ENCODE results near the gene ZC2HC1B.
"Not testable (repeated sequence)": the region's sequence is repeated elsewhere in the genome, so short reads cannot be mapped to it uniquely, and the experiment has no call there.

The ZC2HC1B gene, protein sequence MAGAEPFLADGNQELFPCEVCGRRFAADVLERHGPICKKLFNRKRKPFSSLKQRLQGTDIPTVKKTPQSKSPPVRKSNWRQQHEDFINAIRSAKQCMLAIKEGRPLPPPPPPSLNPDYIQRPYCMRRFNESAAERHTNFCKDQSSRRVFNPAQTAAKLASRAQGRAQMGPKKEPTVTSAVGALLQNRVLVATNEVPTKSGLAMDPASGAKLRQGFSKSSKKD

DNA sequence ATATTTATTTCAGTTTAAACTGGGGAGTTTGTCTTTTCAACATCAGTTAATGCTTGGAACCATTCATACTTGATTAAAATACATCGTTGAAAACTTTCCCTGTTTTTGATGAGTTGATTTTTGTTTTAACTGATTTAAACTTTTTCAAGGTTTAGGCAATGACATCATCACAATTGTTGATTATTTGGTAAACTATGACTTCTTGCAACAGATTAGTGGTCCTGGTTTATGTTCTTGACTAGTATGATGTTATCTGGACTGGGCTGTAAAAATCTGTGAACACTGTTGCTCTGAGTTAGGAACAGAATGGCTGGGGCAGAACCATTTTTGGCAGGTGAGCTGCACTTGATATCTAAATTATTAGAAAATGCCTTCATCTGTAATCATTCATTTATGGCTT, at the start of gene ZC2HC1B:
ZC2HC1B (plus strand) TSS at position 241 of the 400 bp plus-strand sequence; CDS start at position 307, 66 bp downstream.
- DNase-seq (ENCODE audit: low spot score), result no peak

DNA sequence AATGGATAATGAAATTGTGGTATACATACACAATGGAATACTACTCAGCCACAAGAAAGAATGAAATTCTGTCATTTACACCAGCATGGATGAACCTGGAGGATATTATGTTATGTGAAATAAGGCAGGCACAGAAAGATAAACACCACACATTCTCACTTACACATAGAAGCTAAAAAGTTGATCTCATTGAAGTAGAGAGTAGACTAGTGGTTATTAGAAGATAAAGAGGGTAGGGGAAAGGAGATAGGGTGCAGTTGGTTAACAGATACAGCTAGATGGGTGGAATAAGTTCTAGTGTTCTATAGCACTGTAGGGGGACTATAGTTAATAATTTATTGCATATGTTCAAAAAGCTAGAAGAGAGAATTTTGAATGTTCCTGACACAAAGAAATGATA, 46.7 kb upstream of the ZC2HC1B start:
- DNase-seq (ENCODE audit: low spot score), result no peak

DNA sequence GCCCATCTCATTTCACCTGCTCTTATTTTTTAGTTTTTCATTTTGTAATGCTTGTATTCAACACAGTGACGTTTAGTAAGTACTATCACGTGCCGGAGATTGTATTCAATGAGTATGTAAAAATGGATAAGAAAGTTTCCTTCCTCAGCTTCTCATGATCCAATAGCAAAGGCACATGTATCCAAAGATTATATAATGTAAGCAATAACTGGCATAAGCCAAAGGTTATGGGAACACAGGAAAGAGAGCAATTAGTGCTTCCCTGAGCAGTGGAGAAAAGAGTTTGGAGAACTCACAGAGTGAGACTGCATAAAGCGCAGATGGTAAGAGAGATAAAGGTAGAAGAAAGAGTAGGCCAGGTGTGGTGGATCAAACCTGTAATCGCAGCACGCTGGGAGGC, 42.9 kb upstream of the ZC2HC1B start:
- DNase-seq (ENCODE audit: low spot score), result no peak

DNA sequence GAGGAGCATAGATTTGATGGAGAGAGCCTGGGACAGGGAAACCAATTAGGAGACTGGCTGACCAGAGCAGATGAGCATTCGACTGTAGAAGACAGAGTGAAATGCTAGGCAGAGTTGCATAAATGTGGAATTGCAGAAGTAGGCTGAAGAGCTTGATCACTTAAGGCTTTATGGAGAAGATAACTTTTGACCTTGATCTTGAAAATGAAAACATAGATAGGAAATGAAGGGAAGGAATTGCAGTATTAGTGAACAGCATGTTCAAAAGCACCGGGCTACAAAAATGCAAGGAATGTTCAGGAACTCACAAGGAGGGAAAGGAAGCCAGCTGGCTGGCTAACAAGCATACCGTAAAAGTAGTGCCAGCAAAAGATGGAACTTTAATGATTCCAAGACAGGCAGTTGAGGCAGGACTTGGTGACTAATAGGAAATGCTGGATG, 41.7 kb upstream of the ZC2HC1B start:
- no peak for DNase-seq (ENCODE audit: low spot score)

DNA sequence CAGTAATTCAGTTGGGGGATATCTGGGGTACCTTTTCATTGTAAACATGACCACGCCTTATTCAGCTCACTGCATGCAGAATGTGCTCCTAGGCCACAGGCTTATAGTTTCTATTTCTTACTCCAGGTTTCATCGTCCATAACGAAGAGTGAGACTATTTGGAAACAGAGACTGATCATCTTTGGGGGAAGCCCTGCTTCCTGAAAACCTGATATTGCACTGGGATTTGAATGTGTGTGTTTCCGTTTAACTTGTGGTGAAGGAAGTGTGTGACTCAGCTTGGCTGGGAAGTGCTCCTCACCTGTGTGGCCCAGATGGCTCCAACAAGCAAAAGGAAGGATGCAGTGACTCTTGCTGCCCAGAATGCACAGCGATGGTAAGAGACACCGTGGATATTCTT, 40.7 kb upstream of the ZC2HC1B start:
- DNase-seq (ENCODE audit: low spot score), result no peak

DNA sequence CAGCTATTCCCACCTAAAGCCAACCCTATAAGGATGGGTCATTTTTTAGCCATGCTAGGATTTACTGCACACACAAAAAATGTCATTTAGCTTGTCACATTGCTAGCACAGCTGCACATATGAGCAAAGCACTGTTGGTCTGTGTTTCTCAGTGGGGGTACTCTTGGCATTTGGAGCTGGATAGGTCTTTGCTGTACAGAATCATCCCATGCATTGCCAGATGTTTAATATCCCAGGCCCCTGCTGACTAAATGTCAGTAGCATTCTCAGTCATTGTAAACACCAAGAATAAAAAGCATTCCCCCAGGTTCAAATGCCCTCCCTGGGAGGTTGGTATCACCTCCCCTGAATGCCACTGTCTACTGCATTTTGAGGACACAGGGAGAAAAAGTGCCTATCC, 35.7 kb upstream of the ZC2HC1B start:
- DNase-seq (ENCODE audit: low spot score), result no peak

DNA sequence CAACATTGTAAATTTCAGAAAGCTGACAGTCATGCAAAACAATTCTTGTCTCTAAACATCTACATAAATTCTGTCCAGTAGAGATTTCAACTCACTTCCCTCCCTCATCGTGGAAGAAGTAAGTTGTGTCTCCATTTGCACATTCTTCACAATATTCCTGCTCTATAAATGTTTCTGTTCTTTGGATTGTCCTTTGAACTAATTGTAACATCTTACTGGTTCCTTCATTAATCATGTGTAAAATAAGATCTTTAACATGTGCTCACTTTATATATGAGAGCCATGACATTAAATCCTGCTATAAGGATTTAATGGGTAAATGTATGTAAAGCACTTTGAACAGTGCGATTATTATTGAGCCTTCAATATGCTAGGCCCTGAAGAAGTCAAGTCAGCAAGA, 28.1 kb upstream of the ZC2HC1B start:
- DNase-seq (ENCODE audit: low spot score), result no peak

DNA sequence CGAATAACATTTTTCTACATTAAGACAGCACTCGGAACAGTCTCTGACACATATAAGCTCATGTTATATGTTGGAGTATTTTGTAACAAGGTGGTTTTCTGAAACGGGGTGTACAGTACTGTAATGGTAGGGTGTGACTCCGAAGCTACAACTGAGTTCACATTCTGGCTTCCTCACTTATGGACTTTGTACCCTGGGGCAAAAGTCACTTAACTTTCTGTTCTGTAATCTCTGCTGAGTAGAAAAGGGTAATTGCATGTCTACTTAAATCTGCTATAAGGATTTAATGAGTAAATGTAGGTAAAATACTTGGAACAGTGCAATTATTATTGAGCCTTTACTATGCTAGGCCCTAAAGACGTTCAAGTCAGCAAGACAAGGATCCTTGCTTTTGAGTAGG, 25.9 kb upstream of the ZC2HC1B start:
- no peak for DNase-seq (ENCODE audit: low spot score)

DNA sequence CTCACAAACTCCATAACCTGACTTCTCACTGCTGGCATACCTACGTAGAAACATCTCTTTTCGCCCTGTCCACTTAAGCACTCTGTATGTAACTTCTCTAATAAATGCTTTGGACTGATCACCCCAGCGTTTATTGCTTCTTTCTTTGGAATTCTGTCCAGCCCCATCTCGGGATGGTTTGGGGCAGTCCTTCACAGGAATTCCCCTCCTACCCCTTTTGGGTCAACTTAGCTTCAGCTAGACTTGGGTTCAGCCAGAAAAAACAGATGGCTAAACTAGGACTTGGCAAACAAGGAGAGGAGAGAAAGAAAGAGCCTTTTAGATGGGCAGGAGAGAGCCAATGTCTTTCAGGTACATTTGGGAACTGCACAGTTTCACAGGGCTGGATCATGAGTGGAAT, 25.1 kb upstream of the ZC2HC1B start:
- DNase-seq (ENCODE audit: low spot score), result no peak

DNA sequence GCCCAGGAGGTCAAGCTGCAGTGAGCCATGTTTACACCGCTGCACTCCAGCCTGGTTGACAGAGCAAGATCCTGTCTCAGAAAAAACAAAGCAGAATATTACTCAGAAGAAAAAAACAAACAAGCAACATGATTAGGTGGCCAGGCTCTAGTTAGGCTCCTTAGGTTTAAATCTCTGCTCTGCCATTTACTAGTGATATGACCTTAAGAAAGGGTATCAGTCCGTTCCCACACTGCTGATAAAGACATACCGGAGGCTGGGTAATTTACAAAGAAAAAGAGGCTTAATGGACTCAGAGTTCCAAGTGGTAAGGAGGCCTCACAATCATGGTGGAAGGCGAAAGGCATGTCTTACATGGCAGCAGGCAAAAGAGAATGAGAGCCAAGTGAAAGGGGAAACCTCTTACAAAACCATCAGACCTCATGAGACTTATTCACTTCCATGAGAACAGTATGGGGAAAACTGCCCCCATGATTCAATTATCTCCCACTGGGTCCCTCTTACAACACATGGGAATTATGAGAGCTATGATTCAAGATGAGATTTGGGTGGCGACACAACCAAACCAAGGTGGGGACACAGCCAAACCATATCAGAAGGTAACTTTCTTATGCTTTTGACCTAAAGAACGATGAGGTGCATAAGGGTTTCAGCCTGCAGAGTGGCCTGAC, 23.5 kb upstream of the ZC2HC1B start:
- DNase-seq (ENCODE audit: low spot score), result no peak

DNA sequence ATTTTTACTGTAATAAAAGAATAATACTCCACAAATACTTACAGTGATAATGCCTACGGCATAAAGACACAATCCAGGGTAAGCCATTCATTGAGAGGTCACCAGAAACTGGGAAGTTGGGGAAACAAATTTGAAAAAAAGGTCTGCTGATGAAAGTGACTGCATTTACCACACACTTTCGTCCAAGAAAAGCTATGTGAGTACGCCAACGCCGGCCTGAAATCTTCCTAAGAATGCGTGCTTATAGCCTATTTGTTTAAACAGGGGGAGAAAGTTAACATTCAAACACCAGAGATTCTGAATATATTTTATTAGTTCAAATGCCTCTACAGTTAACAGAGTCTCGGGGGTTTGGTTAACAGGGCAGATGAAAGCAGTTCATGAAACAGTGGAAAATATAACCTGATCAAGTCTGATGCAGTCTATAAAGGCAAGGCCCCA, 21.8 kb upstream of the ZC2HC1B start:
- no peak for DNase-seq (ENCODE audit: low spot score)

DNA sequence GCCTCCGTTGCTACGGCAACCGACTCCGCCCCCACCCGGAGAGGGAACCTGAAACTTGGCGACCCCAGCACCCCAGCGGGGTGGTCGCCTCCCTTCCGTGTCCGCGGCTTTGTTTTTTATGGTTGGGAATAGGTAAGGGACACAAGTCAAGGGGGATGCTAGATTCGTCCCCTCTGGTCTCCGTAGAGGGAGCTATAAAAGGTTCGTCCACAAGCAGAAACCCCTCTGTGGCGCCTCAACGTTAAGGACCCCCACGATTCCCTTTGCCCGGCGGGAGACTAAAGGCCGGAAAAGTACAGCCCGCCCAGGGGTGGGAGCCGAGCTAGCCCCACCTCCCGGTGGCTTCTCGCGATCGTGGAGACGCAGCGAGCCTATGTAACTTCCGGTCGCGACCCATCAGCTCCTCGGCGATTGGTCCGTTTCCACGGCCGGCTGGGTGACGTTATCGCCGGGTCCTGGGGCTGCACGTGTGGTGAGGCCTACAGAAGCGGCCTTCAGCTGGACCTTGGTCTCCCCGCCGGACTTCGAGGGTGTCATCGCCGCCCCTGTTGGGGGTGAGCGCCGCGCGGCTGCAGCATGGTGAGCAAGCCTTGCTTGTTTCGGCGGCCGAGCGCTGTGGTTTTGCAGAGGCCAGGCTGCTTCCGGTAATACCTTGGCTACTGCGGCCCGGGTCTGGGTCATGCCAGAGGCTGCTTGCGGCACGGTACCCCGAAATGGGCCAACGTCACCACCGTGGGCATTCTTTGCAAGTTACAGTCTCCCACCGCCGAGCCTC, 21.2 kb upstream of the ZC2HC1B start, which contains the start of gene LTV1:
LTV1 (plus strand) TSS at position 437 of the 775 bp plus-strand sequence; CDS start at position 577, 140 bp downstream.
- peak; percentile 89 for DNase-seq (ENCODE audit: low spot score)

DNA sequence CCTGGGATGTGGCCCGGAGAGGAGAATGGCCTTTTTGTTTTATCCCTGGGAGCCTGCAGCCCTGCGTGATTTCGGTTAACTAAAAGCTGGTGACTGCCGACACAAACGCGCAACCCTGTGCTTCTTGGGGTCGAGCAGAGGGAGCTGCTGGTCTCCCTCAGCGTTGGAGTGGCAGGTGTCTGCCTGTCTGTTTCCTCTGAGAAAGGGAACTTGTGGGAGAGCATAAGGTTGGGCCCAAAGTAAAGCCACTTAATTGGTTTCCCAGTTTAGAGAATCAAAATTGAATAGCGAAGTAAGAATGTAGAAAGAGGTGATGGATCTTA, 20.6 kb upstream of the ZC2HC1B start:
- DNase-seq (ENCODE audit: low spot score), result no peak

DNA sequence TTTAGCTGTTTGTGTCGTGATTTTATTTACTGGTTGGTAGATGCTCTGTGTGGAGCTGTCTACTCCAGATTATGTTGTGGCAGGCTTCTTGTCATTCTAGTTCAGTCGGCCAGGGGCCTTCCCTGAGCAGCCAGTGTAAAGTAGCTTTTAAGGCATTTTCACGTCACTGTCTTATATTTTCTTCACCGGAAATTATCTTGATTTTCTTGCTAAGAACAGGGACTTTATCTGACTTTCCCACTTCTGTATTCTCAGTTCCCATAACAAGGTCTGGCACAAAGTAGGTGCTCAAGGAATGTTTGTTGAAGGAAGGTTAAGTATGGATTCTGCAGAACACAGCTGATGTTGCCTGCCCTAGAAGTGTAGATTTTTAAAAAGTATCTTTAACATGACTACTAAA, 20.3 kb upstream of the ZC2HC1B start:
- no peak for DNase-seq (ENCODE audit: low spot score)

DNA sequence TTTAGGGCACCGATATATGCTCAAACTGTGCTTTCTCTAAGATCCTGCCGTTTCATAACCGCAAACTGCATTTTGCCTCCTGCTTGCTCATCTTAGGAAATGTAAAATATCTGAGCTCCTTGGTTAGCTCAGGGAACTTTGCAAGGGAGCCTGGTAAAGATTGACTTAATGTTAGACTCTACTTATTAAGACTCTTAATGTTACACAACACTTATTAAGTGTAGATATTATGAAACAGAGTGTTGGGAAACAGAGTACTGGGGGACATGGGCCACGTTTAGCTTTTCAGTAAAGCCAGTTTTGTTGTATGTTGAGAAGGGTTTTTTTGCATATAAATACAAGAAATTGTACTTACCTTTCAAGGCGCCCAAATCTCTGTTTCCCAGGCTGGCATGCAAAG, 19.2 kb upstream of the ZC2HC1B start:
- no peak for DNase-seq (ENCODE audit: low spot score)

DNA sequence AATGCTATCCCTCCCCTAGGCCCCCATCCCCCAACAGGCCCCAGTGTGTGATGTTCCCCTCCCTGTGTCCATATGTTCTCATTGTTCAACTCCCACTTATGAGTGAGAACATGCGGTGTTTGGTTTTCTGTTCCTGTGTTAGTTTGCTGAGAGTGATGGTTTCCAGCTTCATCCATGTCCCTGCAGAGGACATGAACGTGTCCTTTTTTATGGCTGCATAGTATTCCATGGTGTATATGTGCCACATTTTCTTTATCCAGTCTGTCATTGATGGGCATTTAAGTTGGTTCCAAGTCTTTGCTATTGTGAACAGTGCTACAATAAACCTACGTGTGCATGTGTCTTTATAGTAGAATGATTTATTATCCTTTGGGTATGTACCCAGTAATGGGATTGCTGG, 12.6 kb upstream of the ZC2HC1B start:
- DNase-seq (ENCODE audit: low spot score), result not testable (repeated sequence)

DNA sequence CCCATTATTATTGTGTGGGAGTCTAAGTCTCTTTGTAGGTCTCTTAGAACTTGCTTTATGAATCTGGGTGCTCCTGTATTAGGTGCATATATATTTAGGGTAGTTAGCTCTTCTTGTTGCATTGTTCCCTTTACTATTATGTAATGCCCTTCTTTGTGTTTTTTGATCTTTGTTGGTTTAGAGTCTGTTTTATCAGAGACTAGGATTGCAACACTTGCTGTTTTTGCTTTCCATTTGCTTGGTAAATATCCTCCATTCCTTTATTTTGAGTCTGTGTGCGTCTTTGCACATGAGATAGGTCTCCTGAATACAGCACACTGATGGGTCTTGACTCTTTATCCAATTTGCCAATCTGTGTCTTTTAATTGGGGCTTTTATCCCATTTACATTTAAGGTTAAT, 9.2 kb upstream of the ZC2HC1B start:
- not testable (repeated sequence) for DNase-seq (ENCODE audit: low spot score)

DNA sequence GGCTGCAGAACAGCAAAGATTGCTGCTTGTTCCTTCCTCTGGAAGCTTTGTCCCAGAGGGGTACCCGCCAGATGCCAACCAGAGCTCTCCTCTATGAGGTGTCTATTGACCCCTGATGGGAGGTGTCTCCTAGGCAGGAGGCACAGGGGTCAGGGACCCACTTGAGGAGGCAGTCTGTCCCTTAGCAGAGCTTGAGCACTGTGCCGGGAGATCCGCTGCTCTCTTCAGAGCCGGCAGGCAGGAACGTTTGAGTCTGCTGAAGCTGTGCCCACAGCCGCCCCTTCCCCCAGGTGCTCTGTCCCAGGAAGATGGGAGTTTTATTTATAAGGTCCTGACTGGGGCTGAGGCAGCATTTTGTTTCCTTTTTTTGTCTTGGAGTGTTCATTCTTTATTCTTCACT, 7.5 kb upstream of the ZC2HC1B start:
- DNase-seq (ENCODE audit: low spot score), result not testable (repeated sequence)

DNA sequence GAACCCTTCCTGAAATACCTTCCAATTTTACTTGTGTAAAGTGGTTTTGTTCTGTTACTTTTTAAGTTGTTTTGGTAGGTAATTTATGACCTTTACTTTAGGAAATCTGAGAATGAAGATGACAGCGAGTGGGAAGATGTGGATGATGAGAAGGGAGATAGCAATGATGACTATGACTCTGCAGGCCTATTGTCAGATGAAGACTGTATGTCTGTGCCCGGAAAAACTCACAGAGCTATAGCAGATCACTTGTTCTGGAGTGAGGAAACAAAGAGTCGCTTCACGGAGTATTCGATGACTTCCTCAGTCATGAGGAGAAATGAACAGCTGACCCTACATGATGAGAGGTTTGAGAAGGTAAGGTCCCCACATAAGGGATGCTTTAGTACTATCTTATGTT, 6.6 kb upstream of the ZC2HC1B start:
- no peak for DNase-seq (ENCODE audit: low spot score)

DNA sequence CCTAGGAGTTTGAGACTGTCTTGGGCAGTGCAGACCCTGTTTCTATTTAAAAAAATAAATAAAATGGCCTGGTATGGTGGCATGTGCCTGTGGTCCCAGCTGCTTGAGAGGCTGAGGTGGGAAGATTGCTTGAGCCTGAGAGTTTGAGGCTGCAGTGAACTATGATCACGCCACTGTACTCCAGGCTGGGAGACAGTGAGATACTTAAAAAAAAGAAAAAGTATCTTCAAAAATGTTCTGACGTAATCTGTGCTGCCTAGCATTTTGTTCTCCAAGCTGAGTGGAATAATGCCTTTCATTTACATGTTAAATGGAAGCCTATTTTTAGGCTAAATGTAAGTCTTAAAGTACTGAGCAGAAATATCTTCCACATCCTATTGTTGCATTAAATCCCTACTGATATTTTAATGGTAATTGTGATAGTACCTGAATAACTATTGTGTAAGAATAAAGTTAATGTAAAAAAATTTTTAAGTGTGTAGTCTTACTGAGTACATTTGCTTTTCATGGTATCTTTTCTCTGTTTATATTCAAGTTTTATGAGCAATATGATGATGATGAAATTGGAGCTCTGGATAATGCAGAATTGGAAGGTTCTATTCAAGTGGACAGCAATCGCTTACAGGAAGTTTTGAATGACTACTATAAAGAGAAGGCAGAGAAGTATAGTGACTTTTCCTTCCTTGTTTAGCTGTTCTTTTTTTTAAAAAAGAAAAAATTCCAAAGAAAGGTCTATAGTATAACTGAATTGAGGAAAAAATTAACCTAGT, 4.2 kb upstream of the ZC2HC1B start:
- no peak for DNase-seq (ENCODE audit: low spot score)

DNA sequence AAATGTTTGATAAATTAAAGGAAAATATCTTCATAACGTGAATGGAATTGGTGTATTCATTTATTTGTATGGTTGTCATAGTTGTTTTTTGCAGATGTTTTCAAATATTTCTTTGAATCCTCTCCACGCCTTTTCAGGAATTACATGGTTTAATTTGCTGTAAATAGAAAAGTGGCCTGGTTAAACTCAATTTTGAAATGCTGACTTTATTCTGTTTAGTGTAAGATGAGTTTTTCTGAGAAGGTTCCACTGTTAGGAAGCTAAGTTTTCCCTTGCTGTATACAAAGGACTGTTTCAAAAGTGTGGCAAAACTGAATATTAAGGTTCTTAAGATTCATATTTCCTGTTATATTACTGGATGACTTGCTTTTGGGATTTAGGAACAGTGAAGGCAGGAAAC, 503 bp upstream of the ZC2HC1B start:
- no peak for DNase-seq (ENCODE audit: low spot score)

DNA sequence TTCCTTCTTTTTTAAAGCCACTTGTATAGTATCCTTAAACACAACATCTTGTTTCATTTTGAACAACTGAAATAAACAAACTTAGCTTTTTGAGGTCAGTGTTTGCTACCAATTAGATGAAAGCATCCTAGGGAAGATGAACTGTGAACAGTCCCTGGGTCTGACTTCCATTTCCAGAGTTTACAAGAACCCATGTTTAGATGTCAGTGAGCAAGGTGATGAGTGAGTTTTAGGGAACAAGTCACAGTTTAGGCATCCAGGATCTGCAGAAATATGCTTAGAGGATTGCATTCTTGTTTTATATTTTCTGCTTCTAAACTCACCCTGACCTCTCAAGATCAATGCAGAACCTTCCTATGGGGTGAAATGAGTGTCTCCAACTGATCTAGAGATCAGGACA, 3.0 kb downstream of the ZC2HC1B start:
- DNase-seq (ENCODE audit: low spot score), result no peak

Measured in CD4-positive, alpha-beta T cell treated with Interleukin-6 at 100 ng/mL for 8 hours (primary cell).